NCI-H1417 treated with DMSO at 0.1 percent for 48 hours (cell line): Measurements from ENCODE around the gene SEPTIN3.

Experiments used
- DNase-seq: peaks from one replicate; lab custom pipeline; 2025; lab: John Stamatoyannopoulos, UW

Gene SEPTIN3

GRCh38 chr22:41969110-41969646 lies at the start of gene SEPTIN3:
TSS of gene SEPTIN3 (plus strand) at chr22:41969443. CDS start at chr22:41971493, 2,050 bp downstream.
- no peak for DNase-seq

DNA sequence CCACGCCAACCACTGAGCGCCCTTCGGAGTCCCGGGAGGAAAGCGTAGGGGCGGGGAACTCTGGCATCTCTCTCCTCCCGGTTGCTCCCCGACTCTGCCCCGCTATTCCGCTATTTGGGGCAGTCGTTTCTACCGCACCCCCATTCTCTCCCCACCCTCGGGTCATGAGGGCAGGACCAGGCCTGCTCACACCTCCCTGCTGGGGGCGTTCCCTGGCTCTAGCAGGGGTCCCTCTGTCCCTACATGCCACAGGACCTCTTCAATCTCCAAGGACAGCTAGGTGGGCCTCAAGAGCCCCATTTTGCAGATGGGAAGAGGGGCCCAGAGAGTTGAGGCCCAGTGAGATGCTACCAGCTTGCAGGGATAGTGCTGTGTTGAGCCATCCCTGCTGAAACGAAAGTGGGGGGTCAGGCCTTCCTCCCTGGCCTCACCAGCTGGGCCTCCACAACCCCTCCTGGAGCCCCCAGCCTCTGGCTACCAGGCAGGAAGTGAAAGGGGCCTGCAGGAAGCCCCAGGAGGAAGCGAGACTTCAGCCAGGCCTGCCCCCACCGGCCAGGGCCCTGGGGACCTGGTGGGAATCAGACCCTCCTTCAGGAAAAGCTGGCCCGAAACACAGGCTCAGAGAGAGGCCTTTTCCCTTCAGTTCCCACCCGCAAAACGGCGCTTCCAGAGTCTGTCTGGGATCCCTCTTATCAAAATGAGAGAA lies 48.8 kb upstream of the SEPTIN3 start:
- no peak for DNase-seq

GRCh38 chr22:41922328-41922727 lies 46.9 kb upstream of the SEPTIN3 start:
- DNase-seq = no peak

DNA sequence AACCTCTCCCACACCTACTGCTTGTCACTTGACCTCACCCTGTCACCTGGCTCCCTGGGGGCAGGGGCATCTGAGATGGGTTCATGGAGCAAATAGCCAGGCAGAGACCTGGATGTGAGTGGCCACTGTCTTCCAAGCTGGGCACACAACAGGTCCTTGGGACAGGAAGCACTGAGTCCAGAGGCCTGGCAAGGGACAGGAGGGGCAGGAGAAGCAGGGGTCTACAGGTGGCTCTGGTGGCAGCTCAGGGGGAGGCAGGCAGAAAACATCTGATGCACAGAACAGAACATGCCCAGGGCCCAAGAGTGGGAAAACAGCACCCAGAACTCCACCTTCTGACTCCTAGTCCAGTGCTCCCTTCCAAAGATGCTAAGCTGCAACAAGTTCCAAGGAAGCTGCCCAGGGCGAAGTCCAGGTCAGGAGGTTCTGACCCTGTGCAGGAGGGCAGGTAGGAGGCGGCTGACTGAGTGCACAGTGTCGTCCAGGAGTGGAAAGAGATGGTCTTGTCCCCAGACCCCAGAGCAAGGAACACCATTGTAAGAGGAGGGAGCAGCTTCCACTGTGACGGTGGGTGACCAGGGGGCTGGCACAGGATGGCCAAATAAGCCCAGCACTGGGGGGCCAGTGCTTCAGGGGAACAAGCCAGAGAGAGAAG lies 46.2 kb upstream of the SEPTIN3 start:
- DNase-seq = no peak

GRCh38 chr22:41923595-41924276 lies 45.5 kb upstream of the SEPTIN3 start:
- no peak for DNase-seq

DNA sequence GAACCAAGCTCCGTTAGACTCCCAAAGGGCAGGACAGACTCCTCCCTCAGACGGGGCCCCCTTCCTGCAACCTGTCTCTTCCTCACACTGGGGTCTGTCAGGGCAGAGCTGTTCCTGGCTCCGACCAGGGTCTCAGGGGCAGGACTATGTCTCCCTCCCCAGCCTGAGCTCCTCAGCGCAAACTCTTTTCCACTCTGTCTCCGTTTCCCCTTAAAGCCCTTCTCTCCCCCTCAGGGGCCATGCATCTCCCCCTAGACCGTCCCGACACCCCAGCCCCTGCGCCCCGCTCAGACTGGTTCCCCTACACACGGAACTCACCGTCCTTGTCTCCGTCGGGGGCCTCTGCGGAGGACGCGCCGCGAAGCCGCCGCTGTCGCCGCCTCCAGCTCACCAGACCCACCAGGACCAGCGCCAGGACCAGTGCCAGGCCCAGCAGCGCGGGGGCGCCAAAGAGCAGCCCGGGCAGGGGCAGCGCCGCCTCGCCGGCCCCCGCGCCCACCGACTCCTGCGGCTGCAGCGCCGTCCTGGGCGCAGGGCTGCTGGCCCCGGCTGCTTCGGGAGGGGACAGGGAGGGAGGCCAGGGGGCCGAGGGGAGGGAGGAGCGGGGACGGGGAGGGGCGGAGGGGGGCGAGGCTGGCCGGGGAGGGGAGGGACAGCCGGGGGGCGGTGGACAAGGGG lies 43.3 kb upstream of the SEPTIN3 start:
- no peak for DNase-seq

- no peak for DNase-seq
Observed at GRCh38 chr22:41927813-41928212, 41.4 kb upstream of the SEPTIN3 start.

GRCh38 chr22:41928593-41929417 lies 40.4 kb upstream of the SEPTIN3 start:
- DNase-seq = no peak

GRCh38 chr22:41929418-41929810 lies 39.8 kb upstream of the SEPTIN3 start:
- DNase-seq = no peak

DNA sequence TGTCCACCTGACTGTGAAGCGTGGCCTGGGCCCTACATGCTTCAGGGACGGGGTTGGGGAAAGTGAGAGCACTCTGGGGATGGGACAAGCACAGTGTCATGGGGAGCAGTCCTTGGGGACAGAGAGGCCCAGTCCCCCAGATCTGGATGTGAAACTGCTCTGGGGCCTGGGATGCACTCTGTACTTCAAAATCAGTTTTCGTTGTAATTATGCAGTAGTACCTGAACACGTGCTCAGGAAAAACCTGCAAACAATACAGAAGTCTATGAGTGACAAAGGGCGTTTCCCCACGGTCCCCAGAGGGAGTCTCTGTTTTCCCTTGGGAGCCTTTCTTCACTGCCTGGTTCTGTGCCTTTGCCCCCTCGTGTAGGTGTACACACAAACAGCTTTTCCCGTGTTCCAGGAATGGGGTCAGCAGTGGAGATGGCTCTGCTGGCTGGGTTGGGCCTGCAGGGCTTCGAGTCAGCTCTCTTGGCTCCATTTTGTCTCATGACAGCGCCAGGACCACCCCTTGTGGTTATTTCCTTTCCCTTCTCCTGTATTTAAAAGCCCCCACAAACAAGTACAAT lies 37.5 kb upstream of the SEPTIN3 start:
- no peak for DNase-seq

DNA sequence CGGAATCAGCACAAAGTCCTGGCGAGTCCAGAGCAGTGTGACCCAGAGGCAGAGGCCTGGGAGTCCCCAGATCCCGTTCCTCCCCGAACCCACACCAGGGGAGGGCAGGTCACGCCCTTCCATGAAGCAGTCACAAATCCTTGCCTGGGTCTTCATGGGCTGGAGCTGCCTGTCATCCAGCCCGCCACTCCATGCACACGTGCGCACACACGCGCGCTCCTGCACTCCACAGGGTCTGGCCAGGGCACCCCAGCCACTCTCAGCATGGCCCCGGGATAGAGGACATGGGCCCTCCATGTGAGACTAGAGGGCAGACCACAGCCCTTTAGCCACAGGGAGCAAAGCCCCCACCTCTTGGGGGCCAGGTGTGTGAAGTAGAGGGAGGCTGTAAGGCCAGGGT lies 36.9 kb upstream of the SEPTIN3 start:
- DNase-seq = no peak

DNA sequence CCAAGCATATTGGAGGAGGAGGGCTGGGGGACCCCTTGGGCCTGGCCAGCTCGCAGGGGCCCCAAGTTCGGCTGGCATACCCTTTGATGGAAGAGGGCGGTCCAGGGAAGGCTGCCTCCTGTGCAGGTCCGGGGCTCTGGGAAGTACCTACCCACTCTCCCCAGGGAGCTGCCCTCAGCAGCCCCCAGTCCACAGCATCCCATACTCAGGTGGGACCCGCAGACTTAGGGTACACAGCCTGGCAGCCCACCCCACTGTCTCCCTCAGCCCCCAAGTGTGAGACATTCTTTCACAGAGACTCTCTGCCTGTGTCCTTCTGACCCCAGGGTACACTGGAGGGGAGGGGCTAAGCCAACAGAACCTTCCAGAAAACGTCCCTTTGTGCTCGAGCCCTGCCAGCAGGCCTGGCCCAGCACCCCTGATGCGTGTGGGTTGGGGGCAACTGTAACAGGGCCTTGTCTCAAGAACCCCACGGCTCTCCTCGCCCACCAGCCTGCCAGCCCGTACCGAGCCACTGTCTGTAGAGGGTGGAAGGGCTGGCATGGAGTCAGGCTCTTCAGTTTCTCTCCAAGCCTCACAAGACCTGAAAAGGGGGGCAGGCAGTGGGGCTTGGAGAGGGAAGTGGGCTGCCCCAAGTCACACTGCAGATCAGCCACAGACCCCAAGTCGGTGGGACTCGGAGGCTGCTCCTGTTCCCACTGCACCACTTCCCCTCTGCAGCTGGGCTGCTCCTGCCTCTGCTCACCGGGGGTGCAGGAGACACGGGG lies 35.6 kb upstream of the SEPTIN3 start:
- no peak for DNase-seq

DNA sequence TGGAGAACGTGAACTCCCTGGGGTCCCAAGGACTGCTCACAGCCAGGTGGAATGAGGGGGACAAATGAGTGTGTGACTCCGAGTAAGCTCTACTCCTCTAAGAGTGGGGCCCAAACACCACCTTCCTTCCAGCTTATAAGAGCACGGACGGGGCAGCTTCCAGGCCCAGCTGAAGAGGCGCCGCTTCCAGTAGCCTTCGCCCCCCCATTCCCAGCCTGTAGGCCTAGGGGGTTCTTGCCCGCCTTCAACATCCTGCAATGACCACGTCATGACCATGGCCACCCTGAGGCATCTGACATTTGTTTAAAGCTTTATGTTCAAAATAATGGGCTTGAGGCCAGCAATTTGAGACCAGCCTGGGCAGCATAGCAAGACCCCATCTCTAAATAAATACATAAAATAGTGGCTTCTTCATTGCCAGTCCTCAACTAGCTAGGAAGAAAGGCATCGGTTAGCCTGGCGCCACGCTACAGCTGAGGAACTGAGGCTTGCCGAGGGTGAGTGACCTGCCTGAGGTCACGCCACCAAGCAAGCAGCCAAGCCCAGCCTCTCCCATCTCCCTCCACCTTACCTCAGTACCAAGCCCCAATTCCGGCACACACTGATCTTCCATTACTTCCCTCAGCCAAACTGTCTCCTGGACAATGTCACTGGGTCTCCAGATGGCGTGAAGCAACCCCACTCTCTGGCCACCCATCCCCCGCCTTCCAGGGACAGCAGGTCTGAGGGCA lies 34.8 kb upstream of the SEPTIN3 start:
- no peak for DNase-seq

- no peak for DNase-seq
Observed at GRCh38 chr22:41935015-41935351, 34.3 kb upstream of the SEPTIN3 start.

GRCh38 chr22:41935509-41935908 lies 33.7 kb upstream of the SEPTIN3 start:
- no peak for DNase-seq

DNA sequence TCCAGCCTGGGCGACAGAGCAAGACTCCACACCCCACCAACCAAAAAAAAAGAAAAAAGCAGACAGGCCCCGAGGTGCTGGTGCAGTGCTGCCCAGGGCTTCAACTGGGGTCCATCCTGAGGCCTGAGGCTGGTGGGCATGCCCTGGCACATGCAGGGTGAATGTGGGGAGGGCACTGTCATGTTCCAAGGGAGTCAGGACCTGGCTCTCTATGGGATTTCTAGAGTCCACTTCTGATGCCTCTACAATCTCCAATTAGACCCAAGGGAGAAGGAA lies 32.4 kb upstream of the SEPTIN3 start:
- DNase-seq = no peak

DNA sequence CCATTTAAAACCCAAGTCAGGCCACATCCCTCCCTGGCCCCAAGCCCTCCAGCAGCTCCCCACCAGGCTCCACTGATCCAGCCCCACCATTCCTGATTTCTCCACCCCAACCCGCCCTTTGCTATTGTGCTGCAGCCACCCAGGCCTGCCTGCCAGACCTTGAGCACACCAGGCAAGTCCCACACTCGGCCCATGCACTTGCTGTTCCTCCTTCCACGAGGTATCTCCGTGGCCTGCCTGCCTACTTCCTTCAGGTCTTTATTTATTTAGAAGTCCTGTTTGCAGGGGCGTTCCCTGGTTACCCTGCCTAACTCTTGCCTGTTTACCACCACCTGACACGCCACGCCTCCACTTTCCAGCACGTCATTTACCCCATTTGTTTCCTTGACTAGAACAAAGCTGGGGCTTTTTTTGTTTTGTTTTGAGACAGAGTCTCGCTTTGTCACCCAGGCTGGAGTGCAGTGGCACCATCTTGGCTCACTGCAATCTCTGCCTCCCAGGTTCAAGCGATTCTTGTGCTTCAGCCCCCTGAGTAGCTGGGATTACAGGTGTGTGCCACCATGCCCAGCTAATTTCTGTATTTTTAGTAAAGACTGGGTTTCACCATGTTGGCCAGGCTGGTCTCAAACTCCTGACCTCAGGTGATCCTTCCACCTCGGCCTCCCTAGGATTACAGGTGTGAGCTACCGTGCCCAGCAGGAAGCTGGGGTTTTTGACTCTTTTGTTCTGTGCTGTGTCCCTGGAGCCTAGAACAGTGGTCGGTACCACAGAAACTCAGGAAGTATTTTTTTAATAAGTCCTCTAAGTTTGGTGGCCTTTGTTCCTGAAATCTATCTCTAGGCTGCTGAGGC lies 29.0 kb upstream of the SEPTIN3 start:
- DNase-seq = no peak

- DNase-seq = no peak
Observed at GRCh38 chr22:41940832-41941765, 28.1 kb upstream of the SEPTIN3 start.
